Hepatocyte (in vitro differentiated cells): ENCODE results near the gene PBX3. TPM values are rescaled to one million over a fixed set of nuclear protein-coding genes. Genes with fewer than 3 reads are reported as not detected.

Source experiments
- DNase-seq: peaks from one replicate; pipeline ENCODE4 v3.0.0-alpha.2; 2016; ENCODE audit warnings: low spot score
- H2AFZ ChIP-seq: fragments of 200-600 bp; sonication (generic); 2 replicates; pipeline ENCODE4 v1.6.0; 2016; ENCODE audit warnings: antibody characterized with exemption, mild to moderate bottlenecking
- H3K27ac ChIP-seq: fragments of 200-600 bp; sonication (generic); 2 replicates; pipeline ENCODE4 v1.5.1; 2016; ENCODE audit warnings: mild to moderate bottlenecking
- H3K27me3 ChIP-seq: fragments of 200-600 bp; sonication (generic); 2 replicates; pipeline ENCODE4 v1.6.1; 2016
- H3K36me3 ChIP-seq: fragments of 200-600 bp; sonication (generic); replicated peaks from 2 replicates; pipeline ENCODE4 v1.5.1; 2016; ENCODE audit warnings: low read depth; ENCODE audit not compliant: insufficient read depth
- H3K4me1 ChIP-seq: fragments of 200-600 bp; sonication (generic); 2 replicates; pipeline ENCODE4 v1.5.1; 2016; ENCODE audit warnings: mild to moderate bottlenecking, moderate library complexity; ENCODE audit not compliant: insufficient read depth
- H3K4me2 ChIP-seq: fragments of 200-600 bp; sonication (generic); 2 replicates; pipeline ENCODE4 v1.6.0; 2016
- H3K4me3 ChIP-seq: fragments of 200-600 bp; sonication (generic); 2 replicates; pipeline ENCODE4 v1.5.1; 2016; ENCODE audit warnings: mild to moderate bottlenecking
- H3K79me2 ChIP-seq: fragments of 200-600 bp; sonication (generic); 2 replicates; pipeline ENCODE4 v1.6.0; 2017; ENCODE audit warnings: mild to moderate bottlenecking
- H3K9me2 ChIP-seq: fragments of 200-600 bp; sonication (generic); replicated peaks from 2 replicates; pipeline ENCODE4 v1.6.0; 2017; ENCODE audit warnings: mild to moderate bottlenecking; ENCODE audit not compliant: insufficient read depth
- H3K9me3 ChIP-seq: fragments of 200-600 bp; sonication (generic); 2 replicates; pipeline ENCODE4 v1.5.1; 2016; ENCODE audit warnings: low read depth, mild to moderate bottlenecking
- H4K20me1 ChIP-seq: fragments of 200-600 bp; sonication (generic); 2 replicates; pipeline ENCODE4 v1.6.0; 2016; ENCODE audit warnings: mild to moderate bottlenecking; ENCODE audit not compliant: insufficient read depth, poor library complexity, severe bottlenecking
- CTCF ChIP-seq: fragments of 200-600 bp; sonication (generic); IDR thresholded peaks from 2 replicates; pipeline ENCODE4 v1.5.1; 2016; ENCODE audit warnings: antibody characterized with exemption, mild to moderate bottlenecking; ENCODE audit not compliant: poor library complexity
- EZH2 ChIP-seq: fragments of 200-600 bp; sonication (generic); IDR thresholded peaks from 2 replicates; pipeline ENCODE4 v1.6.1; 2016; ENCODE audit warnings: antibody characterized with exemption, mild to moderate bottlenecking, borderline replicate concordance
- EZH2phosphoT487 ChIP-seq: fragments of 200-600 bp; sonication (generic); IDR thresholded peaks from one replicate; pipeline ENCODE4 v1.6.1; 2018; ENCODE audit warnings: antibody characterized with exemption, mild to moderate bottlenecking, low read depth, moderate library complexity; ENCODE audit not compliant: unreplicated experiment, severe bottlenecking
- WGBS: methylation state at CpG from one replicate; pipeline ENCODE4 v1.1.6; 2016; ENCODE audit warnings: low lambda C conversion rate; ENCODE audit errors: missing lambda C conversion rate; 5-methylcytosine and 5-hydroxymethylcytosine counted together
- polyA plus RNA-seq: library from polyadenylated mRNA; unstranded; fragments of >200 nt; fragmentation: Nextera tagmentation; extraction: Ambion mirVana; gene quantifications from 2 replicates; pipeline ENCODE4 v1.2.1, GENCODE V29; 2016
- total RNA-seq: library from RNA; depleted of rRNA; stranded (reverse); fragments of >200 nt; gene quantifications from 2 replicates; pipeline ENCODE4 v1.2.3, GENCODE V29; 2014

The PBX3 gene
- total and polyA plus RNA-seq, 2 experiments from 2014 or later, result 15.9 to 23.3 TPM

GRCh38 chr9:125948887-125949596 is 201.9 kb downstream of the PBX3 start:
- no peak for DNase-seq
- H3K27ac ChIP-seq, result no peak overlapping the region
- H3K79me2 ChIP-seq, result no peaks in the 10 kb centered on the region
- no peaks in the 10 kb centered on the region for H3K9me2 ChIP-seq
- H3K36me3 ChIP-seq, result no peaks in the 10 kb centered on the region
- H3K4me1 ChIP-seq, result no peaks in the 10 kb centered on the region
- H4K20me1 ChIP-seq, result no peaks in the 10 kb centered on the region
- no peak overlapping the region for H3K4me2 ChIP-seq
- no peak overlapping the region for H2AFZ ChIP-seq
- H3K9me3 ChIP-seq, result no peaks in the 10 kb centered on the region
- H3K27me3 ChIP-seq, result no peaks in the 10 kb centered on the region
- no peak overlapping the region for H3K4me3 ChIP-seq
- TF ChIP-seq CTCF, result no peak
- TF ChIP-seq EZH2phosphoT487, result no peak
- no peak for TF ChIP-seq EZH2
- WGBS, result 77% methylated on average over 4 of the region's 4 CpGs

- Histone ChIP-seq H3K27ac (no peak overlapping the region), H3K4me3 (no peak overlapping the region), H3K4me2 (no peak overlapping the region), H3K36me3 (no peaks in the 10 kb centered on the region), H3K27me3 (no peaks in the 10 kb centered on the region), H2AFZ (no peak overlapping the region), H3K4me1 (no peaks in the 10 kb centered on the region), H4K20me1 (no peaks in the 10 kb centered on the region), H3K9me3 (no peaks in the 10 kb centered on the region), H3K9me2 (no peaks in the 10 kb centered on the region), H3K79me2 (no peaks in the 10 kb centered on the region)
- WGBS, result 87% methylated on average over 9 of the region's 9 CpGs
- TF ChIP-seq CTCF (no peak), EZH2 (no peak), EZH2phosphoT487 (no peak)
- DNase-seq, result no peak
Observed at GRCh38 chr9:125949703-125950460, 202.7 kb downstream of the PBX3 start.

- Histone ChIP-seq H4K20me1 (no peaks in the 10 kb centered on the region), H3K9me2 (no peaks in the 10 kb centered on the region), H3K4me3 (no peak overlapping the region), H3K4me1 (no peaks in the 10 kb centered on the region), H3K27me3 (no peaks in the 10 kb centered on the region), H3K27ac (no peak overlapping the region), H3K79me2 (no peaks in the 10 kb centered on the region), H3K9me3 (no peaks in the 10 kb centered on the region), H2AFZ (no peak overlapping the region), H3K4me2 (no peak overlapping the region), H3K36me3 (no peaks in the 10 kb centered on the region)
- no peak for TF ChIP-seq EZH2phosphoT487
- no peak for TF ChIP-seq EZH2
- no peak for TF ChIP-seq CTCF
- 94% methylated on average over 4 of the region's 4 CpGs for WGBS
- no peak for DNase-seq
Observed at GRCh38 chr9:125950880-125951471, 203.8 kb downstream of the PBX3 start.
